ENCODE results near the gene CDK13. TPM values are rescaled to one million over a fixed set of nuclear protein-coding genes. Genes with fewer than 3 reads are reported as not detected.
"Not testable (repeated sequence)": the region's sequence is repeated elsewhere in the genome, so short reads cannot be mapped to it uniquely, and the experiment has no call there.

Gene CDK13
- total RNA-seq (2012; rRNA removed) = 36.3 and 43.6 TPM in 2 replicates

- peak within 1 kb of the TSS; percentile 95 for H3K9ac ChIP-seq (ENCODE audit: low read depth, low read length)
- H3K9me3 ChIP-seq (replicated peaks; ENCODE audit: low read length) = no peaks in the 10 kb centered on the region
- peak within 1 kb of the TSS; percentile 94 for H3K4me3 ChIP-seq (ENCODE audit: low read length)
- peak within 1 kb of the TSS; percentile 95 for H3K4me2 ChIP-seq (ENCODE audit: low read length)
- H3K36me3 ChIP-seq (ENCODE audit: insufficient read depth, low read length) = no peaks in the 10 kb centered on the region
- H3K4me1 ChIP-seq (ENCODE audit: control insufficient read depth, insufficient read depth, low read length) = peaks cover 16% of the 10 kb centered on the region
- H3K27me3 ChIP-seq (ENCODE audit: control insufficient read depth, insufficient read depth, low read length) = no peaks in the 10 kb centered on the region
Observed at GRCh38 chr7:39949971-39950472, at the start of gene CDK13. Gene CDK13 (plus strand): TSS chr7:39950256. CDS start chr7:39950642, 386 bp downstream.

GRCh38 chr7:39904077-39904486, 46.0 kb upstream of the CDK13 start:
- Histone ChIP-seq H3K4me2 (ENCODE audit: low read length) (no peak overlapping the region), H3K9ac (ENCODE audit: low read depth, low read length) (no peak overlapping the region), H3K27me3 (ENCODE audit: control insufficient read depth, insufficient read depth, low read length) (peaks cover 14% of the 10 kb centered on the region), H3K9me3 (replicated peaks; ENCODE audit: low read length) (no peaks in the 10 kb centered on the region), H3K36me3 (ENCODE audit: insufficient read depth, low read length) (no peaks in the 10 kb centered on the region), H3K4me3 (ENCODE audit: low read length) (no peak overlapping the region), H3K4me1 (ENCODE audit: control insufficient read depth, insufficient read depth, low read length) (no peaks in the 10 kb centered on the region)

- Histone ChIP-seq H3K4me1 (ENCODE audit: control insufficient read depth, insufficient read depth, low read length) (no peaks in the 10 kb centered on the region), H3K9me3 (replicated peaks; ENCODE audit: low read length) (no peaks in the 10 kb centered on the region), H3K9ac (ENCODE audit: low read depth, low read length) (no peak overlapping the region), H3K27me3 (ENCODE audit: control insufficient read depth, insufficient read depth, low read length) (no peaks in the 10 kb centered on the region), H3K4me2 (ENCODE audit: low read length) (no peak overlapping the region), H3K36me3 (ENCODE audit: insufficient read depth, low read length) (no peaks in the 10 kb centered on the region), H3K4me3 (ENCODE audit: low read length) (no peak overlapping the region)
Observed at GRCh38 chr7:39908141-39908540, 41.9 kb upstream of the CDK13 start.

- Histone ChIP-seq H3K9me3 (replicated peaks; ENCODE audit: low read length) (no peaks in the 10 kb centered on the region), H3K27me3 (ENCODE audit: control insufficient read depth, insufficient read depth, low read length) (no peaks in the 10 kb centered on the region), H3K4me2 (ENCODE audit: low read length) (no peak overlapping the region), H3K4me1 (ENCODE audit: control insufficient read depth, insufficient read depth, low read length) (no peaks in the 10 kb centered on the region), H3K36me3 (ENCODE audit: insufficient read depth, low read length) (no peaks in the 10 kb centered on the region), H3K9ac (ENCODE audit: low read depth, low read length) (no peak overlapping the region), H3K4me3 (ENCODE audit: low read length) (no peak overlapping the region)
Observed at GRCh38 chr7:39908973-39909372, 41.1 kb upstream of the CDK13 start.

GRCh38 chr7:39909526-39909925, 40.5 kb upstream of the CDK13 start:
- Histone ChIP-seq H3K9ac (ENCODE audit: low read depth, low read length) (no peak overlapping the region), H3K4me3 (ENCODE audit: low read length) (no peak overlapping the region), H3K27me3 (ENCODE audit: control insufficient read depth, insufficient read depth, low read length) (no peaks in the 10 kb centered on the region), H3K4me2 (ENCODE audit: low read length) (no peak overlapping the region), H3K36me3 (ENCODE audit: insufficient read depth, low read length) (no peaks in the 10 kb centered on the region), H3K4me1 (ENCODE audit: control insufficient read depth, insufficient read depth, low read length) (no peaks in the 10 kb centered on the region), H3K9me3 (replicated peaks; ENCODE audit: low read length) (no peaks in the 10 kb centered on the region)

- no peaks in the 10 kb centered on the region for H3K36me3 ChIP-seq (ENCODE audit: insufficient read depth, low read length)
- no peaks in the 10 kb centered on the region for H3K27me3 ChIP-seq (ENCODE audit: control insufficient read depth, insufficient read depth, low read length)
- no peak overlapping the region for H3K4me3 ChIP-seq (ENCODE audit: low read length)
- H3K9me3 ChIP-seq (replicated peaks; ENCODE audit: low read length) = no peaks in the 10 kb centered on the region
- H3K9ac ChIP-seq (ENCODE audit: low read depth, low read length) = no peak overlapping the region
- no peaks in the 10 kb centered on the region for H3K4me1 ChIP-seq (ENCODE audit: control insufficient read depth, insufficient read depth, low read length)
- no peak overlapping the region for H3K4me2 ChIP-seq (ENCODE audit: low read length)
Observed at GRCh38 chr7:39910108-39910869, 39.8 kb upstream of the CDK13 start.

GRCh38 chr7:39911167-39911566, 38.9 kb upstream of the CDK13 start:
- no peaks in the 10 kb centered on the region for H3K4me1 ChIP-seq (ENCODE audit: control insufficient read depth, insufficient read depth, low read length)
- no peak overlapping the region for H3K4me2 ChIP-seq (ENCODE audit: low read length)
- H3K9ac ChIP-seq (ENCODE audit: low read depth, low read length) = no peak overlapping the region
- H3K36me3 ChIP-seq (ENCODE audit: insufficient read depth, low read length) = no peaks in the 10 kb centered on the region
- H3K9me3 ChIP-seq (replicated peaks; ENCODE audit: low read length) = no peaks in the 10 kb centered on the region
- no peak overlapping the region for H3K4me3 ChIP-seq (ENCODE audit: low read length)
- no peaks in the 10 kb centered on the region for H3K27me3 ChIP-seq (ENCODE audit: control insufficient read depth, insufficient read depth, low read length)

- not testable (repeated sequence) for H3K9me3 ChIP-seq (replicated peaks; ENCODE audit: low read length)
Observed at GRCh38 chr7:39915847-39916246, 34.2 kb upstream of the CDK13 start.

GRCh38 chr7:39919646-39920045, 30.4 kb upstream of the CDK13 start:
- Histone ChIP-seq H3K27me3 (ENCODE audit: control insufficient read depth, insufficient read depth, low read length) (peaks cover 4% of the 10 kb centered on the region), H3K9me3 (replicated peaks; ENCODE audit: low read length) (no peaks in the 10 kb centered on the region), H3K4me2 (ENCODE audit: low read length) (no peak overlapping the region), H3K4me3 (ENCODE audit: low read length) (no peak overlapping the region), H3K36me3 (ENCODE audit: insufficient read depth, low read length) (no peaks in the 10 kb centered on the region), H3K4me1 (ENCODE audit: control insufficient read depth, insufficient read depth, low read length) (no peaks in the 10 kb centered on the region), H3K9ac (ENCODE audit: low read depth, low read length) (no peak overlapping the region)

More at GRCh38 chr7:39915847-39916246, 34.2 kb upstream of the CDK13 start:
- H3K36me3 ChIP-seq (ENCODE audit: insufficient read depth, low read length); H3K4me3 ChIP-seq (ENCODE audit: low read length); H3K9ac ChIP-seq (ENCODE audit: low read depth, low read length); H3K4me2 ChIP-seq (ENCODE audit: low read length); H3K4me1 ChIP-seq (ENCODE audit: control insufficient read depth, insufficient read depth, low read length); H3K27me3 ChIP-seq (ENCODE audit: control insufficient read depth, insufficient read depth, low read length): not testable (repeated sequence)

- Histone ChIP-seq H3K4me1 (ENCODE audit: control insufficient read depth, insufficient read depth, low read length) (no peaks in the 10 kb centered on the region), H3K9ac (ENCODE audit: low read depth, low read length) (no peak overlapping the region), H3K4me3 (ENCODE audit: low read length) (no peak overlapping the region), H3K36me3 (ENCODE audit: insufficient read depth, low read length) (no peaks in the 10 kb centered on the region), H3K27me3 (ENCODE audit: control insufficient read depth, insufficient read depth, low read length) (peaks cover 4% of the 10 kb centered on the region), H3K9me3 (replicated peaks; ENCODE audit: low read length) (no peaks in the 10 kb centered on the region), H3K4me2 (ENCODE audit: low read length) (no peak overlapping the region)
Observed at GRCh38 chr7:39921506-39922175, 28.4 kb upstream of the CDK13 start.

- no peak overlapping the region for H3K4me3 ChIP-seq (ENCODE audit: low read length)
- no peaks in the 10 kb centered on the region for H3K36me3 ChIP-seq (ENCODE audit: insufficient read depth, low read length)
- H3K27me3 ChIP-seq (ENCODE audit: control insufficient read depth, insufficient read depth, low read length) = peaks cover 4% of the 10 kb centered on the region
- no peaks in the 10 kb centered on the region for H3K4me1 ChIP-seq (ENCODE audit: control insufficient read depth, insufficient read depth, low read length)
- no peaks in the 10 kb centered on the region for H3K9me3 ChIP-seq (replicated peaks; ENCODE audit: low read length)
- no peak overlapping the region for H3K4me2 ChIP-seq (ENCODE audit: low read length)
- no peak overlapping the region for H3K9ac ChIP-seq (ENCODE audit: low read depth, low read length)
Observed at GRCh38 chr7:39922580-39922979, 27.5 kb upstream of the CDK13 start.

Measured in skeletal muscle satellite cell (primary cell).